NCI-H2227 (cell line): ENCODE results near the gene COL9A3.
"Not testable (repeated sequence)": the region's sequence is repeated elsewhere in the genome, so short reads cannot be mapped to it uniquely, and the experiment has no call there.

Source experiments
- DNase-seq: peaks from one replicate; lab custom pipeline; 2025; ENCODE audit not compliant: unreplicated experiment; lab: John Stamatoyannopoulos, UW

The COL9A3 gene

GRCh38 chr20:62832951-62833391, 16.1 kb downstream of the COL9A3 start:
- DNase-seq, result no peak

- DNase-seq, result peak; percentile 54
Observed at GRCh38 chr20:62834967-62835730, 18.3 kb downstream of the COL9A3 start.

GRCh38 chr20:62835931-62836861, 19.3 kb downstream of the COL9A3 start:
- DNase-seq, result no peak

GRCh38 chr20:62836967-62837490, 20.2 kb downstream of the COL9A3 start:
- DNase-seq, result no peak

GRCh38 chr20:62837790-62838127, 20.9 kb downstream of the COL9A3 start:
- DNase-seq, result no peak

- no peak for DNase-seq
Observed at GRCh38 chr20:62838128-62838891, 21.5 kb downstream of the COL9A3 start.

GRCh38 chr20:62839261-62839660, 22.4 kb downstream of the COL9A3 start:
- DNase-seq, result no peak

- no peak for DNase-seq
Observed at GRCh38 chr20:62839816-62840215, 23.0 kb downstream of the COL9A3 start.

- no peak for DNase-seq
Observed at GRCh38 chr20:62840244-62841197, 23.7 kb downstream of the COL9A3 start.

GRCh38 chr20:62841705-62842212, 24.9 kb downstream of the COL9A3 start:
- DNase-seq, result no peak

- DNase-seq, result no peak
Observed at GRCh38 chr20:62843656-62844055, 26.8 kb downstream of the COL9A3 start.

- DNase-seq, result no peak
Observed at GRCh38 chr20:62844182-62844581, 27.3 kb downstream of the COL9A3 start.

GRCh38 chr20:62845416-62846160, 28.7 kb downstream of the COL9A3 start:
- DNase-seq, result no peak

GRCh38 chr20:62846166-62846890, 29.5 kb downstream of the COL9A3 start:
- DNase-seq, result no peak

- not testable (repeated sequence) for DNase-seq
Observed at GRCh38 chr20:62848917-62849316, 32.1 kb downstream of the COL9A3 start.

GRCh38 chr20:62849431-62849830, 32.6 kb downstream of the COL9A3 start:
- no peak for DNase-seq

GRCh38 chr20:62850333-62850974, 33.6 kb downstream of the COL9A3 start:
- DNase-seq, result peak; percentile 28

- DNase-seq, result no peak
Observed at GRCh38 chr20:62852196-62852595, 35.3 kb downstream of the COL9A3 start.
